Measurements from ENCODE around the gene GPR107. TPM values are rescaled to one million over a fixed set of nuclear protein-coding genes. Genes with fewer than 3 reads are reported as not detected.

Gene GPR107
- total and polyA plus RNA-seq, 2 of the 8 experiments (the other 6 are each of a cell fraction or from before 2014, with no cell fraction given) = 19.3 to 30.7 TPM

- no peak for TF ChIP-seq CHD7 (IDR thresholded peaks at IDR 0.05; ENCODE audit: insufficient replicate concordance, low read length)
- no peak for TF ChIP-seq GABPA (IDR thresholded peaks at IDR 0.05; ENCODE audit: borderline replicate concordance, insufficient read depth, low read length)
- TF ChIP-seq CHD1 (IDR thresholded peaks at IDR 0.05; ENCODE audit: low read depth, low read length) = no peak
- TF ChIP-seq ZNF274 (IDR thresholded peaks at IDR 0.05; ENCODE audit: borderline replicate concordance, extremely low read depth, low read length) = no peak
- no peak for TF ChIP-seq BRCA1 (IDR thresholded peaks at IDR 0.05; ENCODE audit: low read depth, low read length)
These were observed 107.3 kb downstream of the GPR107 start (continued) for GRCh38 chr9:130160862-130161470.
